Neural crest cell (in vitro differentiated cells): ENCODE measurements around the gene DTX2. TPM values are rescaled to one million over a fixed set of nuclear protein-coding genes. Genes with fewer than 3 reads are reported as not detected.
"Not testable (repeated sequence)": the region's sequence is repeated elsewhere in the genome, so short reads cannot be mapped to it uniquely, and the experiment has no call there.

Source experiments
- DNase-seq: peaks from one replicate; pipeline ENCODE4 v3.0.0; 2021; ENCODE audit warnings: low read depth, mixed read lengths, low spot score
- H3K27ac Mint-ChIP-seq: one replicate; pipeline ENCODE4 v1.8.0; 2021; ENCODE audit warnings: mild to moderate bottlenecking, mixed read lengths; ENCODE audit not compliant: unreplicated experiment
- H3K27me3 Mint-ChIP-seq: 2 replicates; pipeline ENCODE4 v1.8.0; 2021; ENCODE audit warnings: low read depth, mild to moderate bottlenecking, mixed read lengths
- H3K36me3 Mint-ChIP-seq: 2 replicates; pipeline ENCODE4 v1.8.0; 2021; ENCODE audit warnings: low read depth, mild to moderate bottlenecking, mixed read lengths
- H3K4me1 Mint-ChIP-seq: 2 replicates; pipeline ENCODE4 v1.8.0; 2021; ENCODE audit warnings: mixed read lengths
- H3K4me3 Mint-ChIP-seq: one replicate; pipeline ENCODE4 v1.8.0; 2021; ENCODE audit warnings: mild to moderate bottlenecking, mixed read lengths
- H3K9me3 Mint-ChIP-seq: 2 replicates; pipeline ENCODE4 v1.8.0; 2021; ENCODE audit warnings: mixed read lengths
- total RNA-seq: library from RNA; stranded (reverse); gene quantifications from 2 replicates; pipeline ENCODE4 v1.2.1, GENCODE V29; 2021
- TF ChIP-seq, protein P1 (sequence below): fragments of 200-600 bp; sonication (generic); conservative IDR thresholded peaks from 2 replicates; pipeline ENCODE4 v1.5.0; 2021; ENCODE audit warnings: antibody characterized with exemption, mild to moderate bottlenecking

Gene DTX2
- total RNA-seq, 1 donor from 2014 or later, result 24.2 TPM

DNA sequence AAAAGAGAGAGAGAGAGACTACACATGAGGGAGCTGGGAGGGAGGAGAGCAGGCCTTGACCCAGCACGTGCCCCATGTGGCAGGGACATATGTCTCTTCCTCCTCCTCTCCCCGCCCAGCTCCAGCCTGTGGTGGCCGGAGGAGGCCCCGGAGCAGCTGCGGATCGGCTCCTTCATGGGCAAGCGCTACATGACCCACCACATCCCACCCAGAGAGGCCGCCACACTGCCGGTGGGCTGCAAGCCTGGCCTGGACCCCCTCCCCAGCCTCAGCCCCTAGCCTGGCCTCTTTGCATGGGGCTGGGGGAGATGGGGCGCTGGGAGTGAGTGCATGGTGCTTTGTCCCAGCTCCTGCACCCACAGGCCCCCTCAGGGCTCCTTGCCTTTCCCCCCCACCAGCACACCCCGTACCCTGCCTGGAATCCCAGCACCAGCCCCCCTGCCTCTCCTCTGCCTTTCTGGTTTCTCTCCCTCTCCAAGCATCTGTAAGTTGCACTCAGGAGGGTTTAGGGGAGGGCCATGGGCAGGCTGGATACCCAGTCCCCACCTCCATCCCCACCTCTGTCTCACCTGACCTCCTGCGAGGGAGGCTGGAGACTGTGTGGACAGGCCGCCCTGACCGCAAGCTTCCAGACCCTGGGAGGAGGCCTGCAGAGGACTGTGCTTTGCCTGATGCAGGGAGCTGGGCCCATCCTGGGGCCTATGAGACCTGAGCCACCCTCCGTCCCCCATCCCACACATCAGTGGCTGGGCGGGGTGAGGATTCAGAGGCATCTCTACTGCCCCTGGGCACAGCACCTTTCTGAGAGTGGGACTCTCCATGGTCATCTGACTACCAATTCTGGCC, 53.6 kb downstream of the DTX2 start:
- DNase-seq, result no peak
- Mint-ChIP-seq H3K36me3 (no peaks in the 10 kb centered on the region), H3K4me1 (no peaks in the 10 kb centered on the region), H3K9me3 (no peaks in the 10 kb centered on the region), H3K4me3 (no peak overlapping the region), H3K27me3 (no peaks in the 10 kb centered on the region), H3K27ac (no peak overlapping the region)
- TF ChIP-seq, protein P1, sequence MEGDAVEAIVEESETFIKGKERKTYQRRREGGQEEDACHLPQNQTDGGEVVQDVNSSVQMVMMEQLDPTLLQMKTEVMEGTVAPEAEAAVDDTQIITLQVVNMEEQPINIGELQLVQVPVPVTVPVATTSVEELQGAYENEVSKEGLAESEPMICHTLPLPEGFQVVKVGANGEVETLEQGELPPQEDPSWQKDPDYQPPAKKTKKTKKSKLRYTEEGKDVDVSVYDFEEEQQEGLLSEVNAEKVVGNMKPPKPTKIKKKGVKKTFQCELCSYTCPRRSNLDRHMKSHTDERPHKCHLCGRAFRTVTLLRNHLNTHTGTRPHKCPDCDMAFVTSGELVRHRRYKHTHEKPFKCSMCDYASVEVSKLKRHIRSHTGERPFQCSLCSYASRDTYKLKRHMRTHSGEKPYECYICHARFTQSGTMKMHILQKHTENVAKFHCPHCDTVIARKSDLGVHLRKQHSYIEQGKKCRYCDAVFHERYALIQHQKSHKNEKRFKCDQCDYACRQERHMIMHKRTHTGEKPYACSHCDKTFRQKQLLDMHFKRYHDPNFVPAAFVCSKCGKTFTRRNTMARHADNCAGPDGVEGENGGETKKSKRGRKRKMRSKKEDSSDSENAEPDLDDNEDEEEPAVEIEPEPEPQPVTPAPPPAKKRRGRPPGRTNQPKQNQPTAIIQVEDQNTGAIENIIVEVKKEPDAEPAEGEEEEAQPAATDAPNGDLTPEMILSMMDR, result no peak

DNA sequence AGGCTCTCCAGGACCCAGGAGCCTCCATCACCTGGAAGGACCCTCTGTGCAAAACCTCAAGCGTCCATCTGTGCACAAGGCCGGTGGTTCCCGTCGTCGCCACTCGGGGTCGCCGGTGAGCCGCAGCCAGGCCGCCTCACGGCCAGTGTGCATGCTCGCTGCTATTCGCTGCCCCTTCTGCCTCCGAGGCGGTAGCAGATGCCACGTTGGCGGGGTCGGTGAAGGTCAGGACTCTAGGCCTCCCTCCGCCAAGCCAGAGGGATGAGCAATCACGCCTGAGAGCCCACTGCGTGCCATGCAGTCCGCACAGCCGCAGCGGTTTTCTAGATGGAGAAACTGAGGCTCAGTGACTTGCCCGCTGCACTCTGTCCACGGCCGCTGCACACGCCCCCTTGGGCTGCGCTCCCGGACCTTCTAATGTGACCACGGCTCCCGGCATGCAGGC, 54.5 kb downstream of the DTX2 start:
- Mint-ChIP-seq H3K9me3 (no peaks in the 10 kb centered on the region), H3K27ac (no peak overlapping the region), H3K4me3 (no peak overlapping the region), H3K36me3 (no peaks in the 10 kb centered on the region), H3K4me1 (no peaks in the 10 kb centered on the region), H3K27me3 (no peaks in the 10 kb centered on the region)
- TF ChIP-seq, protein P1, result no peak
- no peak for DNase-seq

DNA sequence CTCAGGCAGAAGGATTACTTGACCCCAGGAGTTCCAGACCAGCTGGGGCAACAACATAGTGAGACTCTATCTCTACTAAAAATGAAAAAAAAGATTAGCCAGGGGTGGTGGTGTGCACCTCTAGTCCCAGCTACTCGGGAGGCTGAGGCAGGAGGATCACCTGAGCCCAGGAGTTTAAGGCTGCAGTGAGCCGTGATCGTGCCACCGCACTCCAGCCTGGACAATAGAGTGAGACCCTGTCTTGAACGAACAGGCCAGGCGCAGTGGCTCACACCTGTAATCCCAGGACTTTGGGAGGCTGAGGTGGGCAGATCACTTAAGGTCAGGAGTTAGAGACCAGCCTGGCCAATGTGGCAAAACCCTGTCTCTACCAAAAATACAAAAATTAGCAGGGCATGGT, 55.4 kb downstream of the DTX2 start:
- not testable (repeated sequence) for H3K4me3 Mint-ChIP-seq, H3K27ac Mint-ChIP-seq, H3K27me3 Mint-ChIP-seq, H3K9me3 Mint-ChIP-seq, H3K36me3 Mint-ChIP-seq, H3K4me1 Mint-ChIP-seq, DNase-seq

GRCh38 chr7:76526183-76526582, 64.7 kb downstream of the DTX2 start:
- not testable (repeated sequence) for H3K36me3 Mint-ChIP-seq, H3K27ac Mint-ChIP-seq, H3K4me3 Mint-ChIP-seq, DNase-seq, H3K4me1 Mint-ChIP-seq, H3K27me3 Mint-ChIP-seq, H3K9me3 Mint-ChIP-seq

DNA sequence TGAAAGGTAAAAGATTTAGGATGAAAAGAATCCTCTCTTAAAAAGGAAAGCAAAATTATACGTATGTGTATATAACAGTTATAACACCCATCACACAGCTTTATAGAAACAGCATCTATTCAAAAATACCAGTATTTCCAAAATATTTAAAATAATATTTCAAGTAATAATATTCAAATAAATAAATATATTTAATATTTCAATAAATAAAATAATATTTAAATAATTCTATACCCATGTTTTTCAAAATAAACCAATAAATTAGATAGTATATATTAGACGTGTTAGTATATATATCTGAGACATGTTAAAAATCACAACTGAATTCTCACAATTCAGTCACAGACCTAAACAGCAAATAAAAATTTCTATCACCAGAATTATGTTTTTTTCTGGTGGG, 70.1 kb downstream of the DTX2 start:
- not testable (repeated sequence) for DNase-seq, H3K27ac Mint-ChIP-seq, H3K36me3 Mint-ChIP-seq, H3K4me3 Mint-ChIP-seq, H3K27me3 Mint-ChIP-seq, H3K9me3 Mint-ChIP-seq, H3K4me1 Mint-ChIP-seq

DNA sequence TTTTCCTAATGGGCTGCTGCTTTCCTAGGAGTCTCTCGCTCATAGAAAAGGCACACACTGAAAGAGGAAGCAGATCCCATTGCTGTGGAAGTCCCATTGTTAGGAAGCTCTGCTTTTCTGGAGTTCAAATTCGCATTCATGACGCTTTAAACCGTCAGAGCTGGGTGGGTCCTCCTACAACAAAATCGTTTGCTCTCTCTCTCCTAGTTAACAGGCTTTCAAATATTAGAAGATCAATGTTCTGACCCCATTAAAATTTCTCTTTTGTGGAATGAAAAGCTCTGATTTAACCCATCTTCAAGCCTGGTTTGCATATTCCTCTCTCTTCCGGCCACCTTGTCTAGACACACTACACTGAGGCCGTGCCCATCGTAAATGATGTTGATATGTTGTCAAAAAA, 81.7 kb downstream of the DTX2 start, which contains the start of gene SPDYE16:
Gene SPDYE16 (minus strand): TSS at position 101 of the 400 bp plus-strand sequence. CDS start 1,838 bp downstream, outside the sequence.
- H3K27ac Mint-ChIP-seq, H3K4me1 Mint-ChIP-seq, H3K27me3 Mint-ChIP-seq, H3K36me3 Mint-ChIP-seq, DNase-seq, H3K9me3 Mint-ChIP-seq, H3K4me3 Mint-ChIP-seq: not testable (repeated sequence)

GRCh38 chr7:76549025-76549854, 87.7 kb downstream of the DTX2 start:
- H3K27me3 Mint-ChIP-seq, H3K9me3 Mint-ChIP-seq, H3K36me3 Mint-ChIP-seq: not testable (repeated sequence)
- peak; percentile 66 for DNase-seq
- peaks cover 20% of the 10 kb centered on the region for H3K4me1 Mint-ChIP-seq
- peak overlapping the region; percentile 95 for H3K4me3 Mint-ChIP-seq
- peak overlapping the region; percentile 86 for H3K27ac Mint-ChIP-seq

- H3K27me3 Mint-ChIP-seq, H3K9me3 Mint-ChIP-seq: not testable (repeated sequence)
- H3K27ac Mint-ChIP-seq, result peak overlapping the region; percentile 86
Measured at GRCh38 chr7:76549855-76550248, 88.3 kb downstream of the DTX2 start.

GRCh38 chr7:76551992-76552391, 90.5 kb downstream of the DTX2 start:
- Mint-ChIP-seq H3K4me3 (peak overlapping the region; percentile 61), H3K4me1 (peaks cover 20% of the 10 kb centered on the region)
- H3K27me3 Mint-ChIP-seq, H3K27ac Mint-ChIP-seq, DNase-seq, H3K36me3 Mint-ChIP-seq, H3K9me3 Mint-ChIP-seq: not testable (repeated sequence)

More at GRCh38 chr7:76549855-76550248, 88.3 kb downstream of the DTX2 start:
- H3K4me3 Mint-ChIP-seq, result peak overlapping the region; percentile 95
- H3K4me1 Mint-ChIP-seq, result peaks cover 20% of the 10 kb centered on the region
- DNase-seq, H3K36me3 Mint-ChIP-seq: not testable (repeated sequence)
